Smooth muscle cell (in vitro differentiated cells): ENCODE measurements around the gene NAA30. TPM values are rescaled to one million over a fixed set of nuclear protein-coding genes. Genes with fewer than 3 reads are reported as not detected.

Source experiments
- DNase-seq: peaks from one replicate; lab custom pipeline; 2025; ENCODE audit not compliant: unreplicated experiment; lab: John Stamatoyannopoulos, UW
- H2AFZ ChIP-seq: fragments of 200-600 bp; sonication (generic); 2 replicates; pipeline ENCODE4 v1.6.0; 2016; ENCODE audit warnings: antibody characterized with exemption, low read depth, mild to moderate bottlenecking
- H3F3A ChIP-seq: fragments of 200-600 bp; sonication (generic); 2 replicates; pipeline ENCODE4 v1.6.0; 2017; ENCODE audit warnings: antibody characterized with exemption, low read depth
- H3K27ac ChIP-seq: fragments of 200-600 bp; sonication (generic); 2 replicates; pipeline ENCODE4 v1.5.1; 2016; ENCODE audit warnings: low read depth, mild to moderate bottlenecking
- H3K27me3 ChIP-seq: fragments of 200-600 bp; sonication (generic); 2 replicates; pipeline ENCODE4 v1.6.1; 2016; ENCODE audit warnings: low read depth, mild to moderate bottlenecking
- H3K36me3 ChIP-seq: fragments of 200-600 bp; sonication (generic); 2 replicates; pipeline ENCODE4 v1.5.1; 2016; ENCODE audit warnings: low read depth
- H3K4me1 ChIP-seq: fragments of 200-600 bp; sonication (generic); 2 replicates; pipeline ENCODE4 v1.5.1; 2016; ENCODE audit warnings: low read depth
- H3K4me2 ChIP-seq: fragments of 200-600 bp; sonication (generic); 2 replicates; pipeline ENCODE4 v1.6.0; 2016; ENCODE audit warnings: mild to moderate bottlenecking
- H3K4me3 ChIP-seq: fragments of 200-600 bp; sonication (generic); 2 replicates; pipeline ENCODE4 v1.5.1; 2016; ENCODE audit warnings: mild to moderate bottlenecking
- H3K79me2 ChIP-seq: fragments of 200-600 bp; sonication (generic); 2 replicates; pipeline ENCODE4 v1.6.0; 2016; ENCODE audit warnings: low read depth, mild to moderate bottlenecking
- H3K9ac ChIP-seq: fragments of 200-600 bp; sonication (generic); 2 replicates; pipeline ENCODE4 v1.6.0; 2016; ENCODE audit warnings: low read depth
- H3K9me3 ChIP-seq: fragments of 200-600 bp; sonication (generic); replicated peaks from 2 replicates; pipeline ENCODE4 v1.5.1; 2016; ENCODE audit warnings: low read depth
- H4K20me1 ChIP-seq: fragments of 200-600 bp; sonication (generic); 2 replicates; pipeline ENCODE4 v1.6.0; 2016; ENCODE audit warnings: low read depth
- CTCF ChIP-seq: fragments of 200-600 bp; sonication (generic); IDR thresholded peaks from 2 replicates; pipeline ENCODE4 v1.5.1; 2017; ENCODE audit warnings: borderline replicate concordance, mild to moderate bottlenecking, antibody characterized with exemption; ENCODE audit not compliant: insufficient read depth, poor library complexity, severe bottlenecking
- WGBS: methylation state at CpG from one replicate; pipeline ENCODE4 v1.1.7; 2016; ENCODE audit warnings: low lambda C conversion rate; 5-methylcytosine and 5-hydroxymethylcytosine counted together
- polyA plus RNA-seq: library from polyadenylated mRNA; unstranded; fragments of >200 nt; fragmentation: Nextera tagmentation; extraction: Ambion mirVana; gene quantifications from 2 replicates; pipeline ENCODE4 v1.2.1, GENCODE V29; 2016
- total RNA-seq: library from RNA; depleted of rRNA; stranded (reverse); fragments of >200 nt; gene quantifications from 2 replicates; pipeline ENCODE4 v1.2.3, GENCODE V29; 2014

The NAA30 gene
- total and polyA plus RNA-seq, 2 experiments from 2014 or later, result 7.4 to 24.0 TPM

- Histone ChIP-seq H3K9ac (no peak overlapping the region), H3K4me1 (peaks cover under 1% of the 10 kb centered on the region), H3F3A (no peaks in the 10 kb centered on the region), H2AFZ (no peak overlapping the region), H3K36me3 (no peaks in the 10 kb centered on the region), H3K4me3 (no peak overlapping the region), H3K27ac (no peak overlapping the region), H3K79me2 (no peaks in the 10 kb centered on the region), H4K20me1 (no peaks in the 10 kb centered on the region), H3K27me3 (no peaks in the 10 kb centered on the region), H3K4me2 (no peak overlapping the region), H3K9me3 (no peaks in the 10 kb centered on the region)
- no peak for TF ChIP-seq CTCF
- no peak for DNase-seq
- WGBS, result 76% methylated on average over 9 of the region's 9 CpGs
Measured at GRCh38 chr14:57352396-57353170, 37.8 kb upstream of the NAA30 start.

GRCh38 chr14:57355081-57355800 lies 35.1 kb upstream of the NAA30 start:
- Histone ChIP-seq H3K4me2 (no peak overlapping the region), H3K4me3 (no peak overlapping the region), H2AFZ (no peak overlapping the region), H3K9ac (no peak overlapping the region), H3F3A (no peaks in the 10 kb centered on the region), H3K79me2 (no peaks in the 10 kb centered on the region), H4K20me1 (no peaks in the 10 kb centered on the region), H3K27me3 (no peaks in the 10 kb centered on the region), H3K27ac (no peak overlapping the region), H3K4me1 (peaks cover 18% of the 10 kb centered on the region), H3K36me3 (no peaks in the 10 kb centered on the region), H3K9me3 (no peaks in the 10 kb centered on the region)
- WGBS, result 65% methylated on average over 3 of the region's 3 CpGs
- DNase-seq, result no peak
- no peak for TF ChIP-seq CTCF

- no peak overlapping the region for H3K9ac ChIP-seq
- DNase-seq, result no peak
- peak overlapping the region; percentile 8 for H3K27ac ChIP-seq
- no peak overlapping the region for H3K4me3 ChIP-seq
- H4K20me1 ChIP-seq, result no peaks in the 10 kb centered on the region
- no peaks in the 10 kb centered on the region for H3K79me2 ChIP-seq
- TF ChIP-seq CTCF, result no peak
- peaks cover 50% of the 10 kb centered on the region for H3K4me1 ChIP-seq
- peak overlapping the region; percentile 0 for H3K4me2 ChIP-seq
- H3K27me3 ChIP-seq, result no peaks in the 10 kb centered on the region
- no peak overlapping the region for H2AFZ ChIP-seq
- H3K9me3 ChIP-seq, result no peaks in the 10 kb centered on the region
- no peaks in the 10 kb centered on the region for H3F3A ChIP-seq
- H3K36me3 ChIP-seq, result no peaks in the 10 kb centered on the region
Measured at GRCh38 chr14:57362361-57362760, 28.0 kb upstream of the NAA30 start.
